ENCODE results near the gene TFCP2L1. TPM values are rescaled to one million over a fixed set of nuclear protein-coding genes. Genes with fewer than 3 reads are reported as not detected.

Gene TFCP2L1
- total and polyA plus RNA-seq, 4 donors, result 0.06 to 1.5 (median 0.36) TPM

DNA sequence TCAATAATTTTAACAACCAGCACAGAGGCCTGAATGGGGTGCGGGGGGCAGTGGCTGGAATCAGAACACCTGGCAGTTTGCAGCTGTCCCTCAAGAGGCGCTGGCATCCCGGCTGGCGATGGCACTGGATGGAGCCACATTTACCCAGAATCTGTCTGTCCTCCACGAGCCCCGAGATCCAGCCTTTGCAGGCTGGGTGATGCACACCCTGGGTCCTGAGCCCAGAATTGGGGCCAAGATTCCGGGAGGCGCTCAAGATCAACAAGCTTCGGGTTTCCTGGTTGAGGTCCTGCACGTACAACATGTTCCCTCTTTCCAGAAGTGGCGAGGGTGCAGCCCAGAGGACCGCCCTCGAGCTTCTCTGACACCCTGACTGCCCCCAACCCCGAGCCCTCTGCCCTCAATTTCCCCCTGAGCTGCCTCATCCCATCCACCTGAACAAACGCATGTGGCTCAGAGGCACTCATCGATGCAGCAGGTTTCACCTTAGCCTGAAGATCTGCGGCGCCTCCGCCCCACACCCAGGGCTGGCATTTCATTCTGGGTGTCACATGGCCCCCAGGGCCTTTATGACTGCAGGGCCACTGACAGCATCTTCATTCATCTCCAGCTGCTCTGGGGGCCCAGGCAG lies 97.5 kb downstream of the TFCP2L1 start:
- 89% methylated on average over 19 of the region's 19 CpGs for WGBS
- TF ChIP-seq JUND (IDR thresholded peaks at IDR 0.05), result no peak
- TF ChIP-seq HNF4G (IDR thresholded peaks at IDR 0.05), result no peak
- no peak for TF ChIP-seq FOXA2 (IDR thresholded peaks at IDR 0.05)
- no peak for TF ChIP-seq RXRA (IDR thresholded peaks at IDR 0.05)
- no peak for TF ChIP-seq HNF4A (conservative IDR thresholded peaks at IDR 0.05)
- no peak for TF ChIP-seq TAF1 (conservative IDR thresholded peaks at IDR 0.05)
- no peak for TF ChIP-seq RAD21 (IDR thresholded peaks at IDR 0.05)
- TF ChIP-seq FOXA1 (IDR thresholded peaks at IDR 0.05), result no peak
- TF ChIP-seq, protein P1, sequence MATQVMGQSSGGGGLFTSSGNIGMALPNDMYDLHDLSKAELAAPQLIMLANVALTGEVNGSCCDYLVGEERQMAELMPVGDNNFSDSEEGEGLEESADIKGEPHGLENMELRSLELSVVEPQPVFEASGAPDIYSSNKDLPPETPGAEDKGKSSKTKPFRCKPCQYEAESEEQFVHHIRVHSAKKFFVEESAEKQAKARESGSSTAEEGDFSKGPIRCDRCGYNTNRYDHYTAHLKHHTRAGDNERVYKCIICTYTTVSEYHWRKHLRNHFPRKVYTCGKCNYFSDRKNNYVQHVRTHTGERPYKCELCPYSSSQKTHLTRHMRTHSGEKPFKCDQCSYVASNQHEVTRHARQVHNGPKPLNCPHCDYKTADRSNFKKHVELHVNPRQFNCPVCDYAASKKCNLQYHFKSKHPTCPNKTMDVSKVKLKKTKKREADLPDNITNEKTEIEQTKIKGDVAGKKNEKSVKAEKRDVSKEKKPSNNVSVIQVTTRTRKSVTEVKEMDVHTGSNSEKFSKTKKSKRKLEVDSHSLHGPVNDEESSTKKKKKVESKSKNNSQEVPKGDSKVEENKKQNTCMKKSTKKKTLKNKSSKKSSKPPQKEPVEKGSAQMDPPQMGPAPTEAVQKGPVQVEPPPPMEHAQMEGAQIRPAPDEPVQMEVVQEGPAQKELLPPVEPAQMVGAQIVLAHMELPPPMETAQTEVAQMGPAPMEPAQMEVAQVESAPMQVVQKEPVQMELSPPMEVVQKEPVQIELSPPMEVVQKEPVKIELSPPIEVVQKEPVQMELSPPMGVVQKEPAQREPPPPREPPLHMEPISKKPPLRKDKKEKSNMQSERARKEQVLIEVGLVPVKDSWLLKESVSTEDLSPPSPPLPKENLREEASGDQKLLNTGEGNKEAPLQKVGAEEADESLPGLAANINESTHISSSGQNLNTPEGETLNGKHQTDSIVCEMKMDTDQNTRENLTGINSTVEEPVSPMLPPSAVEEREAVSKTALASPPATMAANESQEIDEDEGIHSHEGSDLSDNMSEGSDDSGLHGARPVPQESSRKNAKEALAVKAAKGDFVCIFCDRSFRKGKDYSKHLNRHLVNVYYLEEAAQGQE (IDR thresholded peaks at IDR 0.05), result no peak
- TF ChIP-seq, protein P2, sequence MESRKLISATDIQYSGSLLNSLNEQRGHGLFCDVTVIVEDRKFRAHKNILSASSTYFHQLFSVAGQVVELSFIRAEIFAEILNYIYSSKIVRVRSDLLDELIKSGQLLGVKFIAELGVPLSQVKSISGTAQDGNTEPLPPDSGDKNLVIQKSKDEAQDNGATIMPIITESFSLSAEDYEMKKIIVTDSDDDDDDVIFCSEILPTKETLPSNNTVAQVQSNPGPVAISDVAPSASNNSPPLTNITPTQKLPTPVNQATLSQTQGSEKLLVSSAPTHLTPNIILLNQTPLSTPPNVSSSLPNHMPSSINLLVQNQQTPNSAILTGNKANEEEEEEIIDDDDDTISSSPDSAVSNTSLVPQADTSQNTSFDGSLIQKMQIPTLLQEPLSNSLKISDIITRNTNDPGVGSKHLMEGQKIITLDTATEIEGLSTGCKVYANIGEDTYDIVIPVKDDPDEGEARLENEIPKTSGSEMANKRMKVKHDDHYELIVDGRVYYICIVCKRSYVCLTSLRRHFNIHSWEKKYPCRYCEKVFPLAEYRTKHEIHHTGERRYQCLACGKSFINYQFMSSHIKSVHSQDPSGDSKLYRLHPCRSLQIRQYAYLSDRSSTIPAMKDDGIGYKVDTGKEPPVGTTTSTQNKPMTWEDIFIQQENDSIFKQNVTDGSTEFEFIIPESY (IDR thresholded peaks at IDR 0.05), result no peak
- TF ChIP-seq NR2F2 (IDR thresholded peaks at IDR 0.05), result no peak
- TF ChIP-seq, protein P3, sequence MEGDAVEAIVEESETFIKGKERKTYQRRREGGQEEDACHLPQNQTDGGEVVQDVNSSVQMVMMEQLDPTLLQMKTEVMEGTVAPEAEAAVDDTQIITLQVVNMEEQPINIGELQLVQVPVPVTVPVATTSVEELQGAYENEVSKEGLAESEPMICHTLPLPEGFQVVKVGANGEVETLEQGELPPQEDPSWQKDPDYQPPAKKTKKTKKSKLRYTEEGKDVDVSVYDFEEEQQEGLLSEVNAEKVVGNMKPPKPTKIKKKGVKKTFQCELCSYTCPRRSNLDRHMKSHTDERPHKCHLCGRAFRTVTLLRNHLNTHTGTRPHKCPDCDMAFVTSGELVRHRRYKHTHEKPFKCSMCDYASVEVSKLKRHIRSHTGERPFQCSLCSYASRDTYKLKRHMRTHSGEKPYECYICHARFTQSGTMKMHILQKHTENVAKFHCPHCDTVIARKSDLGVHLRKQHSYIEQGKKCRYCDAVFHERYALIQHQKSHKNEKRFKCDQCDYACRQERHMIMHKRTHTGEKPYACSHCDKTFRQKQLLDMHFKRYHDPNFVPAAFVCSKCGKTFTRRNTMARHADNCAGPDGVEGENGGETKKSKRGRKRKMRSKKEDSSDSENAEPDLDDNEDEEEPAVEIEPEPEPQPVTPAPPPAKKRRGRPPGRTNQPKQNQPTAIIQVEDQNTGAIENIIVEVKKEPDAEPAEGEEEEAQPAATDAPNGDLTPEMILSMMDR (IDR thresholded peaks at IDR 0.05; ENCODE audit: low read depth, low read length, missing input control), result no peak
- TF ChIP-seq, protein P4, sequence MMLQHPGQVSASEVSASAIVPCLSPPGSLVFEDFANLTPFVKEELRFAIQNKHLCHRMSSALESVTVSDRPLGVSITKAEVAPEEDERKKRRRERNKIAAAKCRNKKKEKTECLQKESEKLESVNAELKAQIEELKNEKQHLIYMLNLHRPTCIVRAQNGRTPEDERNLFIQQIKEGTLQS (IDR thresholded peaks at IDR 0.05), result no peak
- no peak for TF ChIP-seq SP1 (IDR thresholded peaks at IDR 0.05)
- TF ChIP-seq, protein P5, sequence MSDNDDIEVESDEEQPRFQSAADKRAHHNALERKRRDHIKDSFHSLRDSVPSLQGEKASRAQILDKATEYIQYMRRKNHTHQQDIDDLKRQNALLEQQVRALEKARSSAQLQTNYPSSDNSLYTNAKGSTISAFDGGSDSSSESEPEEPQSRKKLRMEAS (IDR thresholded peaks at IDR 0.05), result no peak
- TF ChIP-seq YY1 (IDR thresholded peaks at IDR 0.05), result no peak
- no peak for TF ChIP-seq GABPA (IDR thresholded peaks at IDR 0.05 in 1 of 2, conservative IDR thresholded peaks at IDR 0.05 in 1 of 2)
- TF ChIP-seq EGR1 (IDR thresholded peaks at IDR 0.05; ENCODE audit: low read depth in 2 of 2), result no peak
- Histone ChIP-seq H3K9me3 (ENCODE audit: control insufficient read depth in 4 of 4, low read length in 3 of 4) (no peaks in the 10 kb centered on the region), H3K36me3 (ENCODE audit: control insufficient read depth in 4 of 4, insufficient read depth in 3 of 4, low read depth in 1 of 4, low read length in 3 of 4) (no peaks in the 10 kb centered on the region), H3K4me1 (ENCODE audit: control insufficient read depth in 4 of 4, insufficient read depth in 4 of 4, low read length in 3 of 4) (peaks cover 0 to 2% (median 0%) of the 10 kb centered on the region in 4 donors), H3K27me3 (ENCODE audit: control insufficient read depth in 4 of 4, insufficient read depth in 4 of 4, low read length in 3 of 4) (no peaks in the 10 kb centered on the region), H3K27ac (ENCODE audit: low read depth in 1 of 2, low read length in 2 of 2) (no peak overlapping the region), H3K9ac (ENCODE audit: low read depth in 1 of 2, low read length in 2 of 2) (no peak overlapping the region), H3K4me3 (ENCODE audit: low read depth in 1 of 3, low read length in 3 of 3) (no peak overlapping the region)
- no peak for DNase-seq (ENCODE audit: low spot score)

Measured in liver (tissue), 9 donors.